HEK293 (cell line): ENCODE measurements around the gene VGLL4.

Source experiments
- CTCF ChIA-PET: fragments of 350-600 bp; formaldehyde crosslinking; extraction: SDS; loops from one replicate; lab custom pipeline; 2021; ENCODE audit warnings: antibody characterized with exemption; lab: Yijun Ruan, JAX
- POLR2A ChIA-PET: fragments of 300-600 bp; formaldehyde crosslinking; extraction: SDS; loops from one replicate; lab custom pipeline; 2020; ENCODE audit warnings: antibody characterized with exemption, inconsistent platforms; lab: Yijun Ruan, JAX
- H3K27ac ChIP-seq: fragments of 200-500 bp; sonication (Bioruptor generic); 2 replicates; pipeline ENCODE4 v1.5.1; 2014; ENCODE audit warnings: low read depth, low read length, control low read depth, inconsistent platforms; ENCODE audit errors: extremely low read depth
- H3K36me3 ChIP-seq, 2 experiments: fragments of 200-500 bp in 1 of 2; sonication (Bioruptor generic) in 1 of 2; 1 replicate in 1 of 2; 2 replicates in 1 of 2; pipeline ENCODE4 v1.5.1; 2014 to 2017; ENCODE audit warnings: inconsistent platforms in 2 of 2, low read length in 2 of 2; ENCODE audit not compliant: control insufficient read depth in 2 of 2, insufficient read depth in 1 of 2
- H3K4me1 ChIP-seq: fragments of 200-500 bp; sonication (Bioruptor generic); 2 replicates; pipeline ENCODE4 v1.5.1; 2014; ENCODE audit warnings: mild to moderate bottlenecking, low read length, inconsistent platforms; ENCODE audit not compliant: control insufficient read depth, insufficient read depth
- H3K4me3 ChIP-seq: 2 replicates; pipeline ENCODE4 v1.5.1; 2011; ENCODE audit warnings: low read depth, mild to moderate bottlenecking, control low read depth, low read length, moderate library complexity
- H3K9me3 ChIP-seq: fragments of 200-500 bp; sonication (Bioruptor generic); 2 replicates; pipeline ENCODE4 v1.5.1; 2014; ENCODE audit warnings: low read depth, low read length, inconsistent platforms; ENCODE audit not compliant: control insufficient read depth, insufficient read depth
- ELK4 ChIP-seq: IDR thresholded peaks from 2 replicates; pipeline ENCODE4 v1.6.1; 2011; ENCODE audit warnings: mild to moderate bottlenecking, low read depth, low read length, borderline replicate concordance
- HOXA7 ChIP-seq: sonication (generic); formaldehyde crosslinking; IDR thresholded peaks from 2 replicates; pipeline ENCODE4 v1.8.1; 2022; ENCODE audit warnings: missing genetic modification reagents, borderline replicate concordance
- KLF7 ChIP-seq: fragments of 450-650 bp; formaldehyde crosslinking; IDR thresholded peaks from 2 replicates; pipeline ENCODE4 v1.5.1; 2016; ENCODE audit warnings: missing biosample characterization, missing genetic modification characterization, borderline replicate concordance
- SALL2 ChIP-seq: fragments of 450-650 bp; formaldehyde crosslinking; IDR thresholded peaks from 2 replicates; pipeline ENCODE4 v1.5.0; 2017; ENCODE audit warnings: missing biosample characterization, mild to moderate bottlenecking, missing genetic modification characterization, borderline replicate concordance
- TSHZ1 ChIP-seq: fragments of 450-650 bp; formaldehyde crosslinking; IDR thresholded peaks from 2 replicates; pipeline ENCODE4 v1.5.1; 2016; ENCODE audit warnings: missing biosample characterization, missing genetic modification characterization, borderline replicate concordance
- YY1 ChIP-seq: fragments of 450-650 bp; formaldehyde crosslinking; IDR thresholded peaks from 2 replicates; pipeline ENCODE4 v1.5.1; 2018; ENCODE audit warnings: missing biosample characterization, missing genetic modification characterization
- ZBTB44 ChIP-seq: fragments of 450-650 bp; IDR thresholded peaks from 2 replicates; pipeline ENCODE4 v1.5.1; 2018; ENCODE audit warnings: missing biosample characterization, mild to moderate bottlenecking, missing genetic modification characterization
- ZBTB7A ChIP-seq: fragments of 450-650 bp; formaldehyde crosslinking; IDR thresholded peaks from 2 replicates; pipeline ENCODE4 v1.5.1; 2016; ENCODE audit warnings: low read depth, missing biosample characterization, missing genetic modification characterization
- ZIC2 ChIP-seq: fragments of 450-650 bp; formaldehyde crosslinking; IDR thresholded peaks from 2 replicates; pipeline ENCODE4 v1.5.1; 2016; ENCODE audit warnings: missing biosample characterization, missing genetic modification characterization
- ZNF121 ChIP-seq: fragments of 450-650 bp; formaldehyde crosslinking; IDR thresholded peaks from 2 replicates; pipeline ENCODE4 v1.5.1; 2016; ENCODE audit warnings: missing biosample characterization, missing genetic modification characterization
- ZNF140 ChIP-seq: fragments of 450-650 bp; formaldehyde crosslinking; IDR thresholded peaks from 2 replicates; pipeline ENCODE4 v1.5.1; 2016; ENCODE audit warnings: missing biosample characterization, missing genetic modification characterization
- ZNF175 ChIP-seq: fragments of 450-650 bp; formaldehyde crosslinking; IDR thresholded peaks from 2 replicates; pipeline ENCODE4 v1.5.1; 2016; ENCODE audit warnings: missing biosample characterization, missing genetic modification characterization
- ZNF18 ChIP-seq: fragments of 450-650 bp; formaldehyde crosslinking; IDR thresholded peaks from 2 replicates; pipeline ENCODE4 v1.5.1; 2016; ENCODE audit warnings: missing biosample characterization, missing genetic modification characterization
- ZNF416 ChIP-seq: fragments of 450-650 bp; formaldehyde crosslinking; IDR thresholded peaks from 2 replicates; pipeline ENCODE4 v1.5.1; 2016; ENCODE audit warnings: missing biosample characterization, missing genetic modification characterization
- ZNF473 ChIP-seq: fragments of 450-650 bp; formaldehyde crosslinking; IDR thresholded peaks from 2 replicates; pipeline ENCODE4 v1.5.1; 2017; ENCODE audit warnings: missing biosample characterization, missing genetic modification characterization
- ZNF529 ChIP-seq: fragments of 450-650 bp; formaldehyde crosslinking; IDR thresholded peaks from 2 replicates; pipeline ENCODE4 v1.5.1; 2017; ENCODE audit warnings: missing genetic modification characterization, missing biosample characterization; ENCODE audit not compliant: insufficient replicate concordance
- ZNF768 ChIP-seq: fragments of 450-650 bp; formaldehyde crosslinking; IDR thresholded peaks from 2 replicates; pipeline ENCODE4 v1.5.1; 2018; ENCODE audit warnings: missing biosample characterization, mild to moderate bottlenecking, missing genetic modification characterization
- ZSCAN18 ChIP-seq: fragments of 450-650 bp; formaldehyde crosslinking; IDR thresholded peaks from 2 replicates; pipeline ENCODE4 v1.5.1; 2016; ENCODE audit warnings: missing biosample characterization, missing genetic modification characterization

VGLL4 gene

GRCh38 chr3:11522398-11522715, 121.4 kb downstream of the VGLL4 start:
- Histone ChIP-seq H3K4me1 (peaks cover 7% of the 10 kb centered on the region), H3K4me3 (no peak overlapping the region)
- TF ChIP-seq ZNF473 (tag by site-specific recombination) (no peak), ZNF529 (tag by site-specific recombination) (no peak)
- TF ChIP-seq, all 188 proteins: peak for 0
- H3K36me3 ChIP-seq = no peaks in the 10 kb centered on the region
- POLR2A ChIA-PET = no interaction called here
- CTCF ChIA-PET = no interaction called here
- no peaks in the 10 kb centered on the region for H3K9me3 ChIP-seq
- no peak overlapping the region for H3K27ac ChIP-seq

- no peak overlapping the region for H3K4me3 ChIP-seq
- no peak overlapping the region for H3K27ac ChIP-seq
- TF ChIP-seq ZNF140 (tag by site-specific recombination) (no peak), ZNF473 (tag by site-specific recombination) (no peak), ZBTB7A (tag by site-specific recombination) (no peak)
- TF ChIP-seq, all 188 proteins: peak for 0
- Histone ChIP-seq H3K36me3 (no peaks in the 10 kb centered on the region), H3K9me3 (no peaks in the 10 kb centered on the region), H3K4me1 (peaks cover 7% of the 10 kb centered on the region)
- ChIA-PET POLR2A (no interaction called here), CTCF (interaction anchor here (0.5 kb wide), 1 partner anchor 16 kb away, joined by 4 read pairs; no protein-coding TSS in a partner anchor)
Observed at GRCh38 chr3:11521167-11521566, 122.5 kb downstream of the VGLL4 start.

GRCh38 chr3:11517601-11518000, 126.1 kb downstream of the VGLL4 start:
- Histone ChIP-seq H3K27ac (no peak overlapping the region), H3K4me3 (no peak overlapping the region), H3K36me3 (no peaks in the 10 kb centered on the region), H3K9me3 (no peaks in the 10 kb centered on the region), H3K4me1 (0 out of 2 replicates have a peak, but pooled peaks cover 2% of the 10 kb centered on the region)
- CTCF ChIA-PET = interaction anchor here (1.3 kb wide), 1 partner anchor 134 kb away, joined by 4 read pairs; no protein-coding TSS in a partner anchor
- POLR2A ChIA-PET = no interaction called here
- no peak for TF ChIP-seq HOXA7
- TF ChIP-seq ELK4 = no peak
- no peak for TF ChIP-seq ZNF121 (tag by site-specific recombination)
- no peak for TF ChIP-seq TSHZ1 (tag by site-specific recombination)
- TF ChIP-seq ZNF768 (tag by site-specific recombination) = no peak
- no peak for TF ChIP-seq YY1 (tag by site-specific recombination)
- TF ChIP-seq ZSCAN18 (tag by site-specific recombination) = no peak
- no peak for TF ChIP-seq ZNF416 (tag by site-specific recombination)
- TF ChIP-seq SALL2 (tag by site-specific recombination) = no peak
- TF ChIP-seq ZNF175 (tag by site-specific recombination) = no peak
- TF ChIP-seq ZNF18 = no peak
- TF ChIP-seq ZBTB44 (tag by site-specific recombination) = no peak
- TF ChIP-seq KLF7 = no peak
- no peak for TF ChIP-seq ZIC2 (tag by site-specific recombination)
- TF ChIP-seq ZNF140 (tag by site-specific recombination) = no peak
